ENCODE data around the gene KCTD17. TPM values are rescaled to one million over a fixed set of nuclear protein-coding genes. Genes with fewer than 3 reads are reported as not detected.

The KCTD17 gene, protein sequence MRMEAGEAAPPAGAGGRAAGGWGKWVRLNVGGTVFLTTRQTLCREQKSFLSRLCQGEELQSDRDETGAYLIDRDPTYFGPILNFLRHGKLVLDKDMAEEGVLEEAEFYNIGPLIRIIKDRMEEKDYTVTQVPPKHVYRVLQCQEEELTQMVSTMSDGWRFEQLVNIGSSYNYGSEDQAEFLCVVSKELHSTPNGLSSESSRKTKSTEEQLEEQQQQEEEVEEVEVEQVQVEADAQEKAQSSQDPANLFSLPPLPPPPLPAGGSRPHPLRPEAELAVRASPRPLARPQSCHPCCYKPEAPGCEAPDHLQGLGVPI
- 10 to 100 TPM; 32.2 to 40.3 TPM for total RNA-seq

DNA sequence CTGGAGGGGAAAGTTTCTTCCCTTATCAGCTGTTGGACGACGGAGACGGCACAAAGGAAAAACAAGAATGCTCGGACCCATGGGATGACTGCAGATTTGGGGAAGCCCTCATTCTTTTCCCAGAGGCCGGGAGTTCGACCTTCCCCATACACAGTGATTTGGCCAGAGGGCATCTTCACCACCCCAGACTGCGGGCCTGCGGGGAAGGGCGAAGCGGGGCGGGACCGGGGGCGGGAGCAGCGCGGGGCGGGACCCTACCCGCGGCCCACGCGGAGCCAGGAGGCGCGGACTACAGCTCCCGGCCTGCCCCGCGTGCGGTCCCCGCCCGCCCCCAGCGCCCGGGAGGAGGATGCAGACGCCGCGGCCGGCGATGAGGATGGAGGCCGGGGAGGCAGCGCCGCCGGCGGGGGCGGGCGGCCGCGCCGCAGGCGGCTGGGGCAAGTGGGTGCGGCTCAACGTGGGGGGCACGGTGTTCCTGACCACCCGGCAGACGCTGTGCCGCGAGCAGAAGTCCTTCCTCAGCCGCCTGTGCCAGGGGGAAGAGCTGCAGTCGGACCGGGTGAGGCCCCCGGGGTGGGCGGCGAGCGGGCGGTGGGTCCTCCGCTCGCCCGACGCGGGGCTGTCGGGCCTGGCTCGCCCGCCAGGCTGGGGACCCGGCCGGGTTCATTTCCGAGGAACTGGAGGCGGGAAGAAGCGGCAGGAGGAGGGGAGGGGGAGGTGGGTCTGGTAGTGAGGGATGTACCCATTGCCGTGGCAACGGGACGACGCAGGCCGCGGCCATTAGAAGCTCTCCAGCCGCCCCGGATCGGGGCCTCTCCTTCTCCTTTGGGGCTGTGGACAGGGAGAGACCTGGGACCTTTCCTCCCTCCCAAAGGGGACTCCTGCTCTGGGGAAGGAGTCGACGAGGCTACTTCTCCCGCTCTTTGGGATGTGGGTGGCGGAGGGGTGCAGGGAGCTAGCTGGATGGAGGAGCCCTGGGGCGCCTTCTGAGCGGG, at the start of gene KCTD17:
TSS of gene KCTD17 (plus strand) at position 352 of the 995 bp plus-strand sequence. CDS start at position 371, 19 bp downstream.
- CTCF ChIA-PET: interaction anchor here (0.9 to 2.3 kb wide), 3 partner anchors 9 to 148 kb away, joined by 4 to 10 read pairs (median 6); no protein-coding TSS in a partner anchor
- POLR2A ChIA-PET: interaction anchor here (0.6 to 1.1 kb wide), 8 partner anchors 28 to 188 kb away, joined by 3 to 11 read pairs (median 4); partner anchors contain the start of gene IL2RB

DNA sequence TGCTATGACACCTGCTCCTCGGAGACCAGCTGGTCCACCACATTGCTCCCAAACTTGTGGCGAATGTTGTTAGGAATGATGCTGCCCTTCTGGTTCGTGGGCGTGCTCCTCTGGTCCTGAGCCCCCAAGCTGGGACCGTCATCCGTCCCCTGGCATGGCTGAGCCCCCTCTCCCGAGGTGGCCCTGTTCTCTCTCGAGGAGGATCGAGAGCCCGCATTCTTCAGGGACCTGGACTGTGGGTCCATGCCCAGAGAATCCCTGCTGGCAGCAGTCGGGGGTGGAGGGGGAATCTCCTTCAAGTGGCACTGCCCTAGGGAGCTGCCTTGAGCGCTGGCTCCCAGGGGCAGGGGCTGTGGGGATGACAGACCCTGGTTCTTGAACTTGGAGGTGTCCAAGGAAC, 49.7 kb upstream of the KCTD17 start:
- ChIA-PET POLR2A (no interaction called here), CTCF (no interaction called here)

DNA sequence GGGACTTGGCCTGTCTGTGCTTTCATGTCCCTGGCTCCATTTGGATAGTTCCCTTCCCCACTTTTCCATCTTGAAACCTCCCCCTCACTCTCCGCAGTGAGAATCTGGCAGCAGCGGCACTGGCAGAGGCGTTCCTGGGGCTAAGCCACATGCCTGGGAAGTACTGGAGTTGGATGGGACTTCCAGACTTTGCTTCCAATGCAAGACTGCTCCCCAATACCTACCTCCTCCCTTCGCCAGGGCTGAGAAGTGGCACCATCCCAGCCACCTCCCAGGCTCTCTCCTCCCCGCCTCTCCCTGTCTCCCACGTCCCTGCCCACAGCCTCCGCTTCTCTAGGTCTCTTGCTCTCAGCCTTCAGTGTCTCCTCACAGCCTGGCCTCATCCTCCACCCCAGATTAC, 48.9 kb upstream of the KCTD17 start:
- CTCF ChIA-PET: no interaction called here
- POLR2A ChIA-PET: no interaction called here

DNA sequence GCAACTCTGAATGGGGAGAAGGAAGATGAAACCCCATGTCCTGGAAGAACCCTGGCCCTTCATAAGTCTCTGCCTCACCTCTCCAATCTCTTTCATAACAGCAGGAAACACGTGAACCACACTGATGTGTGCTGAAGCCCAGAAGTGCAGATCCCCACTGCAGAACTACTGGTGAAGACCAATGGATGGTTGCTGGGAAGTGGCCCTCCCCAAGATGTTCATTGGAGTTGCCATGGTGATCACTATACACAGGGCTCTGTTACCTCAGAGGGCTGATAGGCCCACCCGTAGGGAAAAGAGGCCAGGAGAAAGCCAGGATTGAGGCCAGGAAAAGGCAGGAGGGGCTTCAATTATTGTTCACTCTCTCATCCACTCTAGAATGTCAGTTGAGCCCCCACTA, 43.9 kb upstream of the KCTD17 start:
- CTCF ChIA-PET: no interaction called here
- POLR2A ChIA-PET: no interaction called here

DNA sequence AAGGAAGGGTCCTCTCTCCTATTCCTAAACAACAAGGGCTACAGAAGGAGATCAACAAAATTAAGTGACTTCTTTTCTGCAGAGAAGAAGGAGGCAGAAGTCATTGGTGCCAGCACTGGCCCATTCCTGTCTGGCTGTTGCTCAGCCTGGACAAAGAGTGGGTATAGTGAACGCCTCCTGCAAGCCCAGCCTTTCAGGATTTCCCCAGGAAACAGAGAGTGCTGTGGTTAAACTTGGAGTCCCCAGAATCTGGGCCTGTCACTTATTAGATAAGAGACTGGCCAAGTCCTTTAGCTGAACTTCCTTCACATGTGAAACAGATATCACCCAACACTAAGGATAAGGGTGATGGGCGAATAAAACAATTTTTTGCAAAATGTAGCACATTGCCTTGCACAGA, 43.2 kb upstream of the KCTD17 start:
- POLR2A ChIA-PET: no interaction called here
- CTCF ChIA-PET: interaction anchor here (1.1 kb wide), 1 partner anchor 13 kb away, joined by 3 read pairs; no protein-coding TSS in a partner anchor

DNA sequence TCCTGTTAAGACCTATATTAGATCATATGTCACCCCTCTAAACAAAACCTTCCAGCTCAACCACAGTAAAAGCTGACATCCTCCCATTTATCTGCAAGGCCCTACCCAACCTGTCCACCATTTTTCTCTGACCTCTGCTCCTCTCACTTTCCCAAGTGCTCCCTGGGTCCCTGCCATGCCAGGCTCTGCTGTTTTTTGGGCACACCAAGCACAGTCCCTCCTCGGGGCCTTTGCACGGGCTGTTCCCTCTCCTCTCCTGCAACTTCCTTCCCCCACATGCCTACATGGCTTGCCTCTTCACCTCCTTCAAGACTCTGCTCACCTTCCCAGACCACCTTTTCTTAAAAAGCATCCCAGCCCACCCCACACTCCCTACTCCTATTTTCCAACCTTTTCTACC, 42.1 kb upstream of the KCTD17 start:
- ChIA-PET POLR2A (no interaction called here), CTCF (no interaction called here)

DNA sequence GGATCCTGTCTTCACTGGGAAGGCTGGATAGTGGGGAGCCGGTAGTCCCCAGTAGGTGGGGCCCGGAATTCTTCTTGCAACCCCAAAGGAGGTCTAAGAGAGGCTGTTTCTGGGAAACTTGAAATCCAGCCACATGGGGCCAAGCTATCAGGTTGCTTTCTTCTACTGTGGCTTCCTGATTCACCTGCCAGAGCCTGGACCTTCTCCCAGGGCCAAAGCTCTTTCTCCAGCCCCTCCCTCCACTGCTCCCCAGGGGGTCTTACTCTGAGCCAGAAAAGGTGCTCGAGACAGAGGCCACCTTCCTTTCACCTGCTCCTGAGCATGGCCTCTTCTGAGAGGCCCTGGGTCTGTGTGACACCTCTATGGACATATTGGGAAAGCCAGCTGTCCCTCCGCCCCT, 41.4 kb upstream of the KCTD17 start:
- CTCF ChIA-PET: no interaction called here
- POLR2A ChIA-PET: no interaction called here

DNA sequence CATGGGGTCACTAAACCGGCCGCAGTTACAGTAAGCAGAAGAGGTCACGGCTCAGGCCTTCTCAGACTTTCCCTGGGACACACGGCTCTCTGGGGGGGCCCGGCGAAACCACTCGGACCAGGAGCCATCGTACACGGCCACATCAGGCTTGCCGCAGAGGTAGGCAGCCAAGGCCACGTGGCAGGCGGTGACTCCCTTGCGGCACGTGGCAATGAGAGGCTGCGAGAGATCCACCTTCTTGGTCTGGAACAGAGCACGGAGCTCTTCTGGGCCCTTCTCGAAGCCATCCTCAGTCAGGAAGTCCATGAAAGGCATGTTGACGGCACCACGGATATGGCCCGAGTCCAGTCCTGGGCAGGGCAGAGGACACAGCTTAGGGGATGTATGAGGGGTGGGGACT, 40.6 kb upstream of the KCTD17 start:
- POLR2A ChIA-PET: no interaction called here
- CTCF ChIA-PET: interaction anchor here (0.9 kb wide), 1 partner anchor 10 kb away, joined by 3 read pairs; no protein-coding TSS in a partner anchor

DNA sequence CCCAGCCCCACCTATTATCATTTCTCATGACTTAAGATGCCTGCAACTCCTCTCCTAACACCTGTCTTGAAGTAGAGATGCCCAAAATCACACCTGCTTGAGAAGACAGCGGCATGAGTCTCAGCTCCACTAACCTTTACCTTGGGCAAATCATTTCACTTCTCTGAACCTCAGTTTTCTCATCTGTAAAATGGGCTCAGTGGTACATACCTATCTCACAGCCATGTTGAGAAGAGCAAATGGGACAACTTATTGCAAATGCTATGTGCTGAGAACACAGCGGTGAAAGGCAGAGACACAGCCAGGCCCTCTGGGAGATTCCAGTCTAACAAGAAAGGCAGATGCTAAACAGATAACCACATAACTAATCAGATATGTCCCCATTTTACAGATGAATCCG, 40.1 kb upstream of the KCTD17 start:
- ChIA-PET POLR2A (no interaction called here), CTCF (interaction anchor here (0.9 to 1.5 kb wide), 2 partner anchors 10 to 32 kb away, joined by 3 to 5 read pairs; no protein-coding TSS in a partner anchor)

DNA sequence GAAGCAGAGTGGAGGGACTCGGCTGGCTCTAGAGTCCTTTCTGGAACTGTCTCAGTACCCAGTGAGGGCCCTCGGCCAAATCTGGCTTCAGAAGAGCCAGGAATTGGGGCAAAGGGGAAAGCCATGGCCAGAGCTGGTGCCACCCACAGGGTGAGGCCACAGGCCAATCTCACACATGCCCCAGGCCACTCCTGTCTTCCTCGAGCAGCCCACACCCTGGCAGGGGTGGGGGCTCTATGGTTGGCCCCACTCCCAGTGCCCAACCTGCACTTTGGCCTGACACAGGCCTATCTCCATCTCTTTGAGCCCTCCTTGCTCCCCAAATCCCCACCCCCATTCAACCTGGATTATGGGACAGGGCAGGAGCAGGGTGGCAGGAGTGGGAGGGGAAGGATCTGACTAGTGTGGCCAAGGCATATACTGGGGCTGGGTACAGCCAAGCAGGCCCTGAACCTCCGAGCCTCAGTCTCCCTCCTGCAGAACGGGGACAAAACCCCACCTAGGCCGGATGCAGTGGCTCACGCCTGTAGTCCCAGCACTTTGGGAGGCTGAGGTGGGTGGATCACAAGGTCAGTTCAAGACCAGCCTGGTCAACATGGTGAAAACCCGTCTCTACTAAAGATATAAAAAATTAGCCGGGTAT, 39.2 kb upstream of the KCTD17 start:
- POLR2A ChIA-PET: no interaction called here
- CTCF ChIA-PET: interaction anchor here (1.5 kb wide), 1 partner anchor 31 kb away, joined by 5 read pairs; no protein-coding TSS in a partner anchor

DNA sequence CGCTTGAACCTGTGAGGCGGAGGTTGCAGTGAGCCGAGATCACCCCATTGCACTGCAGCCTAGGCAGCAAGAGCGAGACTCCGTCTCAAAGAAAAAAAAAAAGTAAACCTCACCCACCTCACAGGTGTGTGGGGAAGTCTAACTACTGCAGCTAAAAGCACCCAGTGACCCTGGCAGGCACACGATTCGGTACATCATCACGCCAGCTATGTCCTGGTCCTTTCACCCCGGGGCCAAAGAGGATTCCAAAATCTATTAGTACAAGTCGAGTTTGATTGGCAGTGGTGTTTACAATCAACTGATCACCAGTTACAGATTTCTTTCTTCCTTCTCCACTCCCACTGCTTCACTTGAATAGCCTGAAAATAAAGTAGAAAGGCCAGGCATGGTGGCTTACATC, 38.6 kb upstream of the KCTD17 start:
- ChIA-PET POLR2A (no interaction called here), CTCF (interaction anchor here (1.2 to 1.5 kb wide), 2 partner anchors 9 to 31 kb away, joined by 3 to 5 read pairs; no protein-coding TSS in a partner anchor)

DNA sequence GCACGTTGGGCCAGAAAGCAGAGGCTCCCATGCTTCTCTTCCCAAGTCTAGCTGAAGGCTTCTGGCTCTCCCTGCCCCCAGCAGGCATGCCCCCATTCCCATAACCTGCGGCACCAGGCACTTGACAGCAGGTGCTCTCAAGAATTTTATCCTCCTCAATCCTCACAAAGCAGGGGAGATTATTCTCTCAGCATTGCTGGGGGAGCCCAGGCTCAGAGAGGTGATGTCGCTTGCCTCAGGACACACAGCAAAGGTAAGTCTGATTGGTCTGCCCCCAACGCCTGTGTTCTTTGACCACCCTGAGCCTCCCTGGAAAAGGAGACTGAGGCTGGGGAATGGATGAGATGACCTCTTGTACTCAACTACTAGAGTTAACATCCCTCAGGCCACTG, 37.1 kb upstream of the KCTD17 start:
- ChIA-PET POLR2A (no interaction called here), CTCF (interaction anchor here (1.0 to 2.1 kb wide), 2 partner anchors 29 to 257 kb away, joined by 3 to 4 read pairs; no protein-coding TSS in a partner anchor)

DNA sequence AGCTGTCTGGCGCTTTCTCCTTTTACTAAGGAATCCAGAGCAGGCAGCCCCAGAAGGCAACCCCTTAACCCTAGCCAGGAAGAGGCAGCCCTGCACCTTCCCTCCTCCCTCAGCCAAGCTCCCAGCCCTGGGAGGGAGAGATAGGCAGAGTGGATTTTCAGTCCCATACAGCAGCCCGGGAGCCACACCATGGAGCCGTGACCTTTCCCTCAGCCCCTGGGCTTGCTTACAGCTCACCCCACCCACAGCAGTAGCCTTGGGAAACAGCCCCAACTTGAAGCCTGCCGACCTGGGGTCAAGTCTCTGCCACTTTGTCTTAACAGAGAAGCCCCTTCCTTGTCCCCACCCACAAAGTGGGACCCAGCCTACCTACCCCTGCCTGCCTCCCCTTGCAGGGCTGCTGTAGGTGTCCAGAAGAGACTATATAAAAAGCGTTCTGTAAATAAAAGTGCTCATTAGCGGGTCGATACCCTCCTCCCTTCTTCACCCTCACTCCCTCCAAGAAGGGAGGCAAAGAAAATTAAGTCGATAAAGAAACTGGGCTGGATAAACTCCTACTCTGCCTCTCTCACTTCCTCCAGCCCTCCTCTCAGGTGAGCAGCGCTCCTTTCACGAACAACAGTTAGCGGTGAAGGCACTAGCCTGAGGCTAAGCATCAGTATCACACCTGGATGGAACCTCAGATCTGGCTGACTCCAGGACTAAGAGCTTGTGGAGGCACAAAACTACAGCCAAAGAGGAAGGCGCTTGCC, 36.5 kb upstream of the KCTD17 start:
- POLR2A ChIA-PET: no interaction called here
- CTCF ChIA-PET: interaction anchor here (2.1 kb wide), 1 partner anchor 258 kb away, joined by 4 read pairs; no protein-coding TSS in a partner anchor

DNA sequence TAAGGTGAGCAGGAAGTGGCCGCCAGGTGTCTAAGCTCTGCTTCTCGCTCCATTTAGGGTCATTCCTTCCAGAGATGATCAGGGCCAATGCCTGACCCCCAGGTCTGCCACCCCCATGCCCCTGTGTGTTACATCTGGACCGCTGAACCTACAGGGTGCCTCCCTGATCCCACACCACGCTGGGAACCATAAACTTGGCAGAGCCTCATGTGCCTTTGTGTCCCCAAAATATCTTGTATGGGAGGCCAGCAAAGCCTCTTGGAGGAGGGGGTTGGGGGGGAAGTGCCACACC, 36.0 kb upstream of the KCTD17 start:
- ChIA-PET CTCF (interaction anchor here (2.1 kb wide), 1 partner anchor 258 kb away, joined by 4 read pairs; no protein-coding TSS in a partner anchor), POLR2A (no interaction called here)

DNA sequence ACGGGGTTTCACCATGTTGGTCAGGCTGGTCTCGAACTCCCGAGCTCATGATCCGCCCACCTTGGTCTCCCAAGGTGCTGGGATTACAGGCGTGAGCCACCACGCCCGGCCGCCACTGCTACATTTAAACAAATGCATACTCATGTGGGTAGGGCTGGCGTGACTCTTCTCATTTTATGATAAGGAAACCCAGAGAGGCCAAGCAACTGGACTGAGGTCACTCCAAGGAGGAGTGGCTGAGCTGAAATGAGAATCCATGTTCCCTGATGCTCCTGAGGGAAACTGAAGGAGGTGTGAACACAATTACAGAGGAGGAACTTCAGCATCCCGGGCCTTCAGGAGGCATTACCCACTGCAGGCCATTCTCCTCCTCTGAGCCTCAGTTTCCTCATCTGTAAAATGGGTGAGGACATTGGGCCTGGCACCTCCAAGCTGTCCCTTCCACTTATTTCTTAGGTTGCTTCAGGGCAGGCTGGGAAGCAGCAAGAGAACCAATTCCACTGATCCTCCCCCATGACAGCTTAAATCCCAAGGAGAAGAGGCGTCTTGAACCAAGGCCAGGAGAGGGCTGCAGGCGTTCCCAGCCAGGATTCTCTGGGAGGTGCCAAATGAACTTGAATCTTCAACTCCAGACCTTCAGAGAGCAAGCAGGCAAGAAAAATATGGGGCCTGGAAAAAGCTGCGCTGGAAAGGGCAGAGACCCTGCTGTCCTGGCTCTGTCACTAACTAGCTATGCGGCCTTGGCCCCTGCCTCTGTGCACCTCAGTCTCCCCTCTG, 35.2 kb upstream of the KCTD17 start:
- ChIA-PET POLR2A (no interaction called here), CTCF (interaction anchor here (0.6 to 1.3 kb wide), 2 partner anchors 9 to 463 kb away, joined by 3 to 4 read pairs; no protein-coding TSS in a partner anchor)

DNA sequence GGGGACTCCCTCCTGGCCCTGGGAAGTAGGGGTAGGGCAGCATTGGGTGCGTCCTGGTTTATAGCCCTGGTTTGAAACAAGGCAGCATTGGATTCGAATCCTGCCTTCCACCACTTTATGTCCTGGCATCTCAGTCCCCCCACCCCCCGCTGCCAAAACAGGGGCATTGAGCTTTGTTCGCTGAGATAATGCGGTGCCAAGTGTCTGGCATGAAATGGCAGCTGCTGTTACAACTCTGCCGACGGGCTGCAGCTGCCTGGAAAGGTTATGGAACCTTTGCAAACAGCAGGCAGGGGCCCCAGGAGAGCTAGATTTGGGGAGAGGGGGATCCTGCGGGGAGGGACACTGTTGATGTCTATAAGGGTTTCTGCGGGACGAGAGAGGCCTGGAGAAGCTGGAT, 34.2 kb upstream of the KCTD17 start:
- POLR2A ChIA-PET: interaction anchor here (0.6 kb wide), 1 partner anchor 485 kb away, joined by 3 read pairs; no protein-coding TSS in a partner anchor
- CTCF ChIA-PET: interaction anchor here (0.9 to 1.3 kb wide), 2 partner anchors 8 to 29 kb away, joined by 3 read pairs; no protein-coding TSS in a partner anchor

DNA sequence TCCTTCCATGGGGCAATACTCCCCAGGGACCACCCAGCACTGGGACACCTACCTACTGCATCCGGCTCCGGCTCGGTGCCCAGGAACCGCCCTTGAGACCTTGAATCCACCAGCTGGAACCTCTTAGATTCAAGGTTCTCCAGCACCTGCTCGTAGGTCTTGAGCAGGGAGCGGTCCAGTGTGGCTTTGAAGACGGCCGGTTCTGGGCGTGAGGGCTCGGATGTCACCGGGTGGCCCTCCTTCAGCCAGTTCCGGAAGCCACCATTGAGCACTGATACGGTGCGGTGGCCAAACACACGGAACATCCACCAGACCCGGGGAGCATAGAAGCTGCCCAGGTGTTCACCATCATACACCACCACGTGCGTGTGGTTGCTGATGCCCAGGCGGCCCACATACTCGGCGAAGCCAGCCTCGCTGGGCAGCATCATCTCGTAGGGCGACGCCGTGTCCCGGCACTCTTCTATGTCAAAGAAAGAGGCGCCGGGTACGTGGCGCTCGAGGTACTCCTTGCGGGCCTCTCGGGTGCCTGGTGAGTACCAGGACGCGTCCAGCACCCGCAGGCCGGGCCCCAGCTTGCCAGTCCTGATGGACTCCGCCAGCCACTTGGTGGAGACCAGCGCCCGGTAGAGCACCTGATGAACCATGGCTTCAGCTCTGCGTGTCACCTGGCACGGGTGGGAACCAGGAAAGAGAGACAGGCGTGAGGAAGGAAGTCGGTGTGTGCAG, 33.3 kb upstream of the KCTD17 start:
- POLR2A ChIA-PET: interaction anchor here (1.0 kb wide), 1 partner anchor 40 kb away, joined by 3 read pairs; no protein-coding TSS in a partner anchor
- CTCF ChIA-PET: interaction anchor here (0.9 to 2.3 kb wide), 5 partner anchors 19 to 181 kb away, joined by 3 to 8 read pairs (median 3); no protein-coding TSS in a partner anchor
